HEK293T (cell line): ENCODE data around the gene CRTAP.

ENCODE experiments used
- CTCF ChIA-PET: fragments of 350-600 bp; formaldehyde crosslinking; extraction: SDS; loops from one replicate; lab custom pipeline; 2021; ENCODE audit warnings: antibody characterized with exemption, inconsistent platforms; lab: Yijun Ruan, JAX
- POLR2A ChIA-PET: fragments of 350-600 bp; formaldehyde crosslinking; extraction: SDS; loops from one replicate; lab custom pipeline; 2020; ENCODE audit warnings: antibody characterized with exemption, inconsistent platforms; lab: Yijun Ruan, JAX
- DNase-seq: peaks from one replicate; pipeline ENCODE4 v3.0.0; 2012; ENCODE audit warnings: mixed read lengths; ENCODE audit errors: extremely low spot score
- ARNT ChIP-seq: fragments of 450-650 bp; IDR thresholded peaks from 2 replicates; pipeline ENCODE4 v1.6.1; 2017; ENCODE audit warnings: mild to moderate bottlenecking
- BHLHE40 ChIP-seq: fragments of 450-650 bp; IDR thresholded peaks from 2 replicates; pipeline ENCODE4 v1.6.1; 2016; ENCODE audit warnings: mild to moderate bottlenecking, moderate library complexity, borderline replicate concordance
- CTBP1 ChIP-seq: fragments of 450-650 bp; IDR thresholded peaks from 2 replicates; pipeline ENCODE4 v1.6.1; 2016; ENCODE audit warnings: borderline replicate concordance
- ELF4 ChIP-seq: fragments of 450-650 bp; IDR thresholded peaks from 2 replicates; pipeline ENCODE4 v1.6.1; 2017; ENCODE audit warnings: antibody characterized with exemption
- FOXA1 ChIP-seq: fragments of 450-650 bp; IDR thresholded peaks from 2 replicates; pipeline ENCODE4 v1.6.1; 2016; ENCODE audit warnings: mild to moderate bottlenecking
- FOXK2 ChIP-seq: fragments of 450-650 bp; IDR thresholded peaks from 2 replicates; pipeline ENCODE4 v1.6.1; 2016; ENCODE audit warnings: mild to moderate bottlenecking
- FOXM1 ChIP-seq: fragments of 450-650 bp; IDR thresholded peaks from 2 replicates; pipeline ENCODE4 v1.6.1; 2017; ENCODE audit warnings: mild to moderate bottlenecking, borderline replicate concordance
- HDGF ChIP-seq: fragments of 450-650 bp; IDR thresholded peaks from 2 replicates; pipeline ENCODE4 v1.6.1; 2017; ENCODE audit warnings: antibody characterized with exemption, borderline replicate concordance
- L3MBTL2 ChIP-seq: fragments of 450-650 bp; conservative IDR thresholded peaks from 2 replicates; pipeline ENCODE4 v1.6.1; 2016; ENCODE audit warnings: mild to moderate bottlenecking
- LEF1 ChIP-seq: fragments of 450-650 bp; IDR thresholded peaks from 2 replicates; pipeline ENCODE4 v1.6.1; 2017; ENCODE audit warnings: mild to moderate bottlenecking, borderline replicate concordance
- NFRKB ChIP-seq: fragments of 450-650 bp; IDR thresholded peaks from 2 replicates; pipeline ENCODE4 v1.6.1; 2016; ENCODE audit warnings: mild to moderate bottlenecking, moderate library complexity
- PKNOX1 ChIP-seq: fragments of 450-650 bp; IDR thresholded peaks from 2 replicates; pipeline ENCODE4 v1.6.1; 2016
- SP1 ChIP-seq: fragments of 450-650 bp; IDR thresholded peaks from 2 replicates; pipeline ENCODE4 v1.6.1; 2017
- SUZ12 ChIP-seq: fragments of 450-650 bp; IDR thresholded peaks from 2 replicates; pipeline ENCODE4 v1.6.1; 2016; ENCODE audit warnings: mild to moderate bottlenecking
- TARDBP ChIP-seq: fragments of 450-650 bp; IDR thresholded peaks from 2 replicates; pipeline ENCODE4 v1.6.1; 2016
- ZNF384 ChIP-seq: fragments of 450-650 bp; IDR thresholded peaks from 2 replicates; pipeline ENCODE4 v1.6.1; 2016

CRTAP gene

GRCh38 chr3:33124638-33125037 is 10.8 kb downstream of the CRTAP start:
- ChIA-PET POLR2A (no interaction called here), CTCF (interaction anchor here (0.7 kb wide), 1 partner anchor 248 kb away, joined by 6 read pairs; no protein-coding TSS in a partner anchor)
- no peak for DNase-seq
- TF ChIP-seq BHLHE40 (no peak), FOXM1 (no peak), PKNOX1 (no peak), L3MBTL2 (no peak), TARDBP (no peak), HDGF (no peak), ELF4 (no peak), SUZ12 (no peak), FOXK2 (no peak), ZNF384 (no peak), CTBP1 (no peak), SP1 (no peak), ARNT (no peak), LEF1 (no peak), NFRKB (no peak), FOXA1 (no peak)

DNA sequence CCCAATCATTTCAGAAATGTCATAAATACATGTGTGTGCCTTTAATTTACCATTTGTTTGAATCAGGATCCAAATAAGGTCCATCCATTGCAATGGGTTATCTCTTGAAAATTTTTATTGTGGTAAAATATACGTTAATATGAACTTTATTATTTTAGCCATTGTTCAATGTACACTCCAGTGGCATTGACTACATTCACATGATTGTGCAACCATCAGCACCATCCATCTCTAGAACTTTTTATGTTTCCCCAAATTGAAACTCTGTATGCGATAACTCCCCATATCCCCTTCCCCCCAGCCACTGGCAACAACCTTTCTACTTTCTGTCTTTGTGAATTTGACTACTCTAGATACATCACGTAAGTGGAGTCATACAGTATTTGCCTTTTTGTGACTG is 12.0 kb downstream of the CRTAP start:
- no peak for TF ChIP-seq NFRKB
- no peak for TF ChIP-seq CTBP1
- TF ChIP-seq FOXK2: no peak
- TF ChIP-seq L3MBTL2: no peak
- no peak for TF ChIP-seq FOXM1
- TF ChIP-seq ELF4: no peak
- TF ChIP-seq BHLHE40: no peak
- TF ChIP-seq PKNOX1: no peak
- no peak for TF ChIP-seq TARDBP
- no peak for TF ChIP-seq HDGF
- TF ChIP-seq ZNF384: no peak
- no peak for TF ChIP-seq SUZ12
- TF ChIP-seq ARNT: no peak
- no peak for TF ChIP-seq LEF1
- TF ChIP-seq FOXA1: no peak
- no peak for TF ChIP-seq SP1
- ChIA-PET POLR2A (no interaction called here), CTCF (no interaction called here)
- DNase-seq: no peak

DNA sequence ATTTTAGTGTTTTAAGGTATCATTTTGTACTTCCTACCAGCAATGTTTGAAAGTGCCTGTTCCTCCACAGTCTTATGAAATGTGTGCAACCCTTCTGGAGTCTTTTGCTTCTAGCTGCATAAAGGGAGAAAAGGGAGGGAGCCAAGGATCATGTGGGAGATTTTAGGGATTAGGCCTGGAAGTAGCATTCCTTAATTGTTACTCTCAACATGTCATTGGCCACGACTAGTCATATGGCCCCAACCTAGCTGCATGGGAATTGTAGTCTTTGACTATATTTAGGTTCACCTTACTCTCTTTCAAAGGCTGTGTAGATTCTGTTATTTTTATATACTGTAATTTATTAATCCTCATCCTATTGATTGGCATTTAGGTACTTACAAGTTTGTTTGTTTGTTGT is 14.9 kb downstream of the CRTAP start:
- POLR2A ChIA-PET: no interaction called here
- CTCF ChIA-PET: no interaction called here
- DNase-seq: no peak
- TF ChIP-seq ELF4 (no peak), BHLHE40 (no peak), PKNOX1 (no peak), L3MBTL2 (no peak), SP1 (no peak), ARNT (no peak), SUZ12 (no peak), NFRKB (no peak), HDGF (no peak), ZNF384 (no peak)

DNA sequence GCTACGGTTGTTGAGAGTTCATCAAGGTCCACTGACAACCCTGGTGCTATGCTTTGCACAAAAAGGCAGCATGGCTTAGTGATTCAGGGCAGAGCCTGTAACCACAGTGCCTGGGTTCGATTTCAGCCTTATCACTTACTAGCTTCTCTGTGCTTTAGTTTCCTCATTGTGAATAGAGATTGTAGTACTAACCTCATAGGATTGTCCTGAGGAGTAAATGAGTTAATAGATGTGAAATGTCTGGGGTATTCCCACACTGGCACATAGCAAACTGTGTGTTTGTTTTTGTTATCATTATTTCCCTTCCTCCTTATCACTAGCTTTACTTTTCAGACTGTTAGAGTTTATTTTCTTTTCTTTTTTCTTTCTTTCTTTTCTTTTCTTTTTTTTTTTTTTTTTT is 16.3 kb downstream of the CRTAP start:
- no peak for DNase-seq
- TF ChIP-seq ZNF384 (no peak), NFRKB (no peak), TARDBP (no peak), LEF1 (no peak), PKNOX1 (no peak), SUZ12 (no peak), FOXA1 (no peak), CTBP1 (no peak), FOXM1 (no peak), ARNT (no peak), FOXK2 (no peak), ELF4 (no peak)
- CTCF ChIA-PET: interaction anchor here (1.9 to 3.0 kb wide), 2 partner anchors 10 to 243 kb away, joined by 10 to 62 read pairs; no protein-coding TSS in a partner anchor
- POLR2A ChIA-PET: no interaction called here

DNA sequence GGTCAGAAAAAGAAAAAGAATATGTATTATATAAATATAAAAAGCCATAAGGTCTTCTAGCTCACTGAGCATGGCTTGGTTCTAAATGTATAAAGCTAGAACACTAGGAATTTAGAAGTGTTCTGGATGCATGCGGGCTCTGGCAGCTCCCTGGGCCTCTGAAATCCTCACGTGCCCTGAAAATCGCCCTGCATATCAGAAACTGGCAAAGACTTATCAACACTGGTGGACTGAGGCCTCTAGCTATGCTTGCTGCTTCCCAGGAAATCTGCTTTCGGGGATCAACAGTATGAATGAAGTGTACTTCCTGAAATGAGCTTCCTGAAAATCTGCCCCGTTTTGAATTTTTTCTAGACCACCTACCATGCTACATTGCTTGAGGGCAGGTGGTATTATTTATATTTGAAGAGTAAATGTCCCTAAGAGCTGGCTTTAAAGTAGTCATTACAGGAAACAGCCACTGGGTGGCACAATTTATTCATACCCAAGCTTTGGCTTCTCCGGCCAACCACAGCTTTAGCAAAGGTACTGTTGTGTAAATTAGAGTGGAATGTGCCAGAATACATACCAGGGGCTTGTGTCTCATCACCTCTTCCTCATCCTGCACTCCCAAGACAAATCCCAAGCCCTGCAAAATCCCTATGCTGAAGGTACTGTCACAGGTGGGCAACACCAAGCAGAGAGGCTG is 17.7 kb downstream of the CRTAP start:
- ChIA-PET CTCF (interaction anchor here (0.5 to 3.0 kb wide), 15 partner anchors 9 to 758 kb away, joined by 3 to 62 read pairs (median 4); no protein-coding TSS in a partner anchor), POLR2A (interaction anchor here (1.2 to 2.5 kb wide), 2 partner anchors 242 to 655 kb away, joined by 3 to 9 read pairs; no protein-coding TSS in a partner anchor)
- peak; percentile 78 for DNase-seq
- TF ChIP-seq ELF4 (no peak), FOXK2 (no peak), SUZ12 (no peak), PKNOX1 (no peak), NFRKB (no peak), ZNF384 (no peak), ARNT (no peak), FOXM1 (no peak), L3MBTL2 (no peak), TARDBP (no peak), SP1 (no peak)
